Uterus (tissue), 2 donors: ENCODE measurements around the gene PGLYRP1.

Experiments
- POLR2A ChIP-seq, 2 donors: fragments of 450-650 bp; IDR thresholded peaks; one replicate each; pipeline ENCODE4 v1.6.1; 2016; ENCODE audit warnings: antibody characterized with exemption in 2 of 2, mild to moderate bottlenecking in 1 of 2, moderate library complexity in 1 of 2
- TF ChIP-seq, protein P1 (sequence below), 4 experiments: fragments of 200-600 bp in 2 of 4; fragments of 450-650 bp in 2 of 4; sonication (generic) in 2 of 4; IDR thresholded peaks; one replicate each; pipeline ENCODE4 v1.5.1; 2016 to 2019; ENCODE audit warnings: antibody characterized with exemption in 4 of 4, mild to moderate bottlenecking in 2 of 4, moderate library complexity in 1 of 4

GRCh38 chr19:45978156-45978555 lies 44.7 kb downstream of the PGLYRP1 start:
- TF ChIP-seq, protein P1, sequence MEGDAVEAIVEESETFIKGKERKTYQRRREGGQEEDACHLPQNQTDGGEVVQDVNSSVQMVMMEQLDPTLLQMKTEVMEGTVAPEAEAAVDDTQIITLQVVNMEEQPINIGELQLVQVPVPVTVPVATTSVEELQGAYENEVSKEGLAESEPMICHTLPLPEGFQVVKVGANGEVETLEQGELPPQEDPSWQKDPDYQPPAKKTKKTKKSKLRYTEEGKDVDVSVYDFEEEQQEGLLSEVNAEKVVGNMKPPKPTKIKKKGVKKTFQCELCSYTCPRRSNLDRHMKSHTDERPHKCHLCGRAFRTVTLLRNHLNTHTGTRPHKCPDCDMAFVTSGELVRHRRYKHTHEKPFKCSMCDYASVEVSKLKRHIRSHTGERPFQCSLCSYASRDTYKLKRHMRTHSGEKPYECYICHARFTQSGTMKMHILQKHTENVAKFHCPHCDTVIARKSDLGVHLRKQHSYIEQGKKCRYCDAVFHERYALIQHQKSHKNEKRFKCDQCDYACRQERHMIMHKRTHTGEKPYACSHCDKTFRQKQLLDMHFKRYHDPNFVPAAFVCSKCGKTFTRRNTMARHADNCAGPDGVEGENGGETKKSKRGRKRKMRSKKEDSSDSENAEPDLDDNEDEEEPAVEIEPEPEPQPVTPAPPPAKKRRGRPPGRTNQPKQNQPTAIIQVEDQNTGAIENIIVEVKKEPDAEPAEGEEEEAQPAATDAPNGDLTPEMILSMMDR (IDR thresholded peaks at IDR 0.05): no peak
- no peak for TF ChIP-seq POLR2A (IDR thresholded peaks at IDR 0.05)
